A673 (cell line): ENCODE results near the gene CCDC27. TPM values are rescaled to one million over a fixed set of nuclear protein-coding genes. Genes with fewer than 3 reads are reported as not detected.
A peak's percentile ranks its signal among the peaks of the same experiment; 100 is the strongest.

Source experiments
- BruUV-seq: library from RNA; stranded (reverse); fragments of 400-500 nt; replicated peaks from 2 replicates; lab custom pipeline; 2021; lab: Mats Ljungman, UMichigan
- CTCF ChIA-PET: fragments of 300-600 bp; sonication (Branson Sonifier 250); formaldehyde crosslinking; loops from one replicate; lab custom pipeline; 2022; ENCODE audit warnings: antibody characterized with exemption; lab: Charles Lee
- POLR2A ChIA-PET: fragments of 300-600 bp; sonication (Branson Sonifier 250); formaldehyde crosslinking; loops from one replicate; lab custom pipeline; 2022; ENCODE audit warnings: antibody characterized with exemption; ENCODE audit not compliant: low non-redundant PET; lab: Charles Lee
- DNase-seq: peaks from one replicate; pipeline ENCODE4 v3.0.0-alpha.2; 2015; ENCODE audit warnings: low spot score
- H3K27ac ChIP-seq: fragments of 200-600 bp; sonication (generic); 2 replicates; pipeline ENCODE4 v1.5.1; 2016; ENCODE audit warnings: mixed run types, low read depth, mild to moderate bottlenecking, mixed read lengths, antibody characterized with exemption, low read length; ENCODE audit not compliant: poor library complexity, severe bottlenecking
- H3K27me3 ChIP-seq: fragments of 200-600 bp; sonication (generic); replicated peaks from 2 replicates; pipeline ENCODE4 v1.6.1; 2017; ENCODE audit warnings: mixed run types, low read depth, mild to moderate bottlenecking, mixed read lengths, antibody characterized with exemption, low read length; ENCODE audit not compliant: insufficient read depth, poor library complexity
- H3K36me3 ChIP-seq: fragments of 200-600 bp; sonication (generic); 2 replicates; pipeline ENCODE4 v1.6.1; 2016; ENCODE audit warnings: mixed run types, mild to moderate bottlenecking, mixed read lengths, antibody characterized with exemption, low read length; ENCODE audit not compliant: insufficient read depth, poor library complexity, severe bottlenecking
- H3K4me1 ChIP-seq: fragments of 200-600 bp; sonication (generic); 2 replicates; pipeline ENCODE4 v1.6.1; 2017; ENCODE audit warnings: mixed run types, mild to moderate bottlenecking, mixed read lengths, antibody characterized with exemption, low read length; ENCODE audit not compliant: insufficient read depth, poor library complexity, severe bottlenecking
- H3K4me3 ChIP-seq: fragments of 200-600 bp; sonication (generic); 2 replicates; pipeline ENCODE4 v1.5.1; 2016; ENCODE audit warnings: low read depth, mixed run types, mild to moderate bottlenecking, mixed read lengths, low read length; ENCODE audit not compliant: poor library complexity, severe bottlenecking
- H3K9me3 ChIP-seq: fragments of 200-600 bp; sonication (generic); 2 replicates; pipeline ENCODE4 v1.6.1; 2016; ENCODE audit warnings: mixed run types, low read depth, mild to moderate bottlenecking, mixed read lengths, antibody characterized with exemption, low read length; ENCODE audit not compliant: poor library complexity, severe bottlenecking
- EZH2 ChIP-seq: fragments of 200-600 bp; sonication (generic); IDR thresholded peaks from 2 replicates; pipeline ENCODE4 v1.6.1; 2017; ENCODE audit warnings: borderline replicate concordance, low read depth, mild to moderate bottlenecking, mixed read lengths, antibody characterized with exemption, low read length; ENCODE audit not compliant: poor library complexity, severe bottlenecking
- intact Hi-C: fragments of 100-400 bp; cut with micrococcal nuclease; formaldehyde crosslinking; loops from one replicate; pipeline ENCODE4 v1.10.0; 2022; ENCODE audit not compliant: unreplicated experiment
- total RNA-seq: library from RNA; stranded (reverse); gene quantifications from 2 replicates; pipeline ENCODE4 v1.2.3, GENCODE V29; 2021
- TF ChIP-seq, protein P1 (sequence below): fragments of 300-800, 200-600 bp; sonication (generic); conservative IDR thresholded peaks from 2 replicates; pipeline ENCODE4 v1.5.1; 2017; ENCODE audit warnings: low read depth, mild to moderate bottlenecking, antibody characterized with exemption, low read length, moderate library complexity, mixed read lengths

CCDC27 gene
- total RNA-seq, 1 experiment from 2014 or later = not detected

GRCh38 chr1:3768811-3769390 lies 16.7 kb downstream of the CCDC27 start:
- no peak overlapping the region for H3K27ac ChIP-seq
- CTCF ChIA-PET = no interaction called here
- TF ChIP-seq, protein P1, sequence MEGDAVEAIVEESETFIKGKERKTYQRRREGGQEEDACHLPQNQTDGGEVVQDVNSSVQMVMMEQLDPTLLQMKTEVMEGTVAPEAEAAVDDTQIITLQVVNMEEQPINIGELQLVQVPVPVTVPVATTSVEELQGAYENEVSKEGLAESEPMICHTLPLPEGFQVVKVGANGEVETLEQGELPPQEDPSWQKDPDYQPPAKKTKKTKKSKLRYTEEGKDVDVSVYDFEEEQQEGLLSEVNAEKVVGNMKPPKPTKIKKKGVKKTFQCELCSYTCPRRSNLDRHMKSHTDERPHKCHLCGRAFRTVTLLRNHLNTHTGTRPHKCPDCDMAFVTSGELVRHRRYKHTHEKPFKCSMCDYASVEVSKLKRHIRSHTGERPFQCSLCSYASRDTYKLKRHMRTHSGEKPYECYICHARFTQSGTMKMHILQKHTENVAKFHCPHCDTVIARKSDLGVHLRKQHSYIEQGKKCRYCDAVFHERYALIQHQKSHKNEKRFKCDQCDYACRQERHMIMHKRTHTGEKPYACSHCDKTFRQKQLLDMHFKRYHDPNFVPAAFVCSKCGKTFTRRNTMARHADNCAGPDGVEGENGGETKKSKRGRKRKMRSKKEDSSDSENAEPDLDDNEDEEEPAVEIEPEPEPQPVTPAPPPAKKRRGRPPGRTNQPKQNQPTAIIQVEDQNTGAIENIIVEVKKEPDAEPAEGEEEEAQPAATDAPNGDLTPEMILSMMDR = no peak
- TF ChIP-seq EZH2 = no peak
- intact Hi-C loops = no loop called here
- H3K9me3 ChIP-seq = no peaks in the 10 kb centered on the region
- BruUV-seq = no TSS peak
- peaks cover 9% of the 10 kb centered on the region for H3K4me1 ChIP-seq
- no peaks in the 10 kb centered on the region for H3K27me3 ChIP-seq
- H3K36me3 ChIP-seq = no peaks in the 10 kb centered on the region
- POLR2A ChIA-PET = no interaction called here
- no peak for DNase-seq
- no peak overlapping the region for H3K4me3 ChIP-seq

DNA sequence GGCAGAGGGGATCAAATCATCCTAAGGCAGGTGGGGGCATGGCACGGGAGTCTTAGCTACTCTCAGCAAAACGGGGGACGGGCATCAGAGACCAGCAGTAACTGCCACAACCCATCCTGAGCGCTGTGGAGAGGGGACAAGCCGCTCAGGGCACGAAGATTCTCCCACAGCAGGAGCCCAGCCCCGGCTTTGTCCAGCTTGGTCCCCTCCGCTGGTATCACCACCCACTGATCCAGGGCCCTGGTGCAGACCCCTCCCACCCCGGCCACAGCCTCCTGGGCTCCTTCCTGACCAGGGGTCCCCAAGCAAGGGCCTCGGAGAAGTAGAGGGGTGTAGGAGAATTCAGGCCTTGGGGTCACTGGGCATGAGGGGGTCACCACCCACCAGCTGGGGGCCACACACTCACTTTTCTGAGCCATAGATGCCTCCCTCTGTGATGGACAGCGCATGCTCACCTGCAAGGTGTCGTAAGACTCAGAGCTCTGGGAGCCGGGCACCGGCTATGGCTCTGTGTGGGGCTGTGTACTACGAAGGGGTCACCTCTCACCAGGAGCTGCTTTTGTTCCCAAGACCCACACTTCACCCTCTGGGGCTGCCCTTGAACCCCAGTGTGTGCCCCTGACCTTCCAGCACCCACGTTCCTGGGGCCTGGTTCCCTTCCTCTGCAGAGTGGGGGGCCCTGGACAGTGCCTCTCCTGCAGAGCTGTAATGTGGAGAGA lies 18.0 kb downstream of the CCDC27 start:
- H3K4me1 ChIP-seq = peaks cover 9% of the 10 kb centered on the region
- ChIA-PET POLR2A (no interaction called here), CTCF (no interaction called here)
- intact Hi-C loops = no loop called here
- no peaks in the 10 kb centered on the region for H3K27me3 ChIP-seq
- no peaks in the 10 kb centered on the region for H3K36me3 ChIP-seq
- H3K9me3 ChIP-seq = no peaks in the 10 kb centered on the region
- TF ChIP-seq, protein P1 = no peak
- no peak for TF ChIP-seq EZH2
- no peak overlapping the region for H3K4me3 ChIP-seq
- BruUV-seq = no TSS peak
- no peak overlapping the region for H3K27ac ChIP-seq
- no peak for DNase-seq

DNA sequence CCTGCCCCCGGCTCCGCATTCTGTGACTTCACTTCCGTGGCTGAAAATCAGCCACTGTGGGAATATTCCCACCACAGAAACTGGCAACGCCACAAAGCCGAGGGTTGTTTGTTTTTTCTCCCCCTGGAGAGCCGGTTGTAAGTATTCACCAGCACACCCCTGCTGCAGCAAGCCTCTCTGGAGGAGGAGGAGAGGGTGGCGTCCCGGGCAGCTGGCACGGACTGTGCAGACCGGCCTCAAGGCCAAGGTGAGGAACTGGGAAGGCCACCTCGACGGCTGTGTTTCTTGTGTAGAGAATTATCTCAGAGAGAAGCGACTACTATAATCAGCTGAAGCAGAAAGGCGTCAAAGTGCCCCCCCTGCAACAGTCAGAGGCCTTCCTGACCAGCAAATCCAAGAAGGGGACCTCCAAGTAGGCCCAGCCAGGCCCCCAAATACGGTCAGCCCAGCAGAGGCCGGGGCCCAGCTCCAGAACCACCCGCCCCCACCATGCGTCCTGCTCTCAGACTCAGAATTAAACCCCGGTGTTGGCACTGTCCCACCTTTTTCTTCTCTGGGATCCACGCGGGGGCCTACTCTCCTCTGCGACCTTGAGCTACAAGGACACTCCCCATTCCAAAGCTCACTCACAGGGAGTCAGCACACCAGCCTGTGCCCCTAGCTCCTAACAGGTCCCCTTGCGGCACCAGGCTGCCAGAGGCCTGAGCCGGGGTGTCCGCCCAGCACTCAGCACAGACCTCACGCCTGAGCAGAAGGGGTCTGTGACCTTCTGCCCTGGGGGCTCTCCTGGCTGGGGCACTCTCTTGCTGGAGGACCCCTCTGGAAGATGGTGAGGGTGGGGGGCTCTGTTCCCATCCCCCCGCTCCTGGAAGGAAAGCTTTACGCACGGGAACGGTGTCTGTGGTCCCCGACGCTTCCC lies 19.1 kb downstream of the CCDC27 start:
- Histone ChIP-seq H3K36me3 (no peaks in the 10 kb centered on the region), H3K4me3 (peak overlapping the region; percentile 58), H3K27ac (no peak overlapping the region), H3K9me3 (no peaks in the 10 kb centered on the region), H3K4me1 (peaks cover 9% of the 10 kb centered on the region), H3K27me3 (no peaks in the 10 kb centered on the region)
- TF ChIP-seq, protein P1 = no peak
- TF ChIP-seq EZH2 = no peak
- no TSS peak for BruUV-seq
- no peak for DNase-seq
- intact Hi-C loops = no loop called here
- ChIA-PET POLR2A (no interaction called here), CTCF (no interaction called here)
